HL-60/S4 (cell line): ENCODE results near the gene SOD3.

ENCODE experiments used
- in situ Hi-C: fragments of 300-500 bp; cut with MboI; formaldehyde crosslinking; loops from 2 replicates; pipeline ENCODE4 v1.14.3; 2022; ENCODE audit warnings: low sequenced_read_pairs

SOD3 gene

GRCh38 chr4:24775032-24775605 is 20.3 kb upstream of the SOD3 start:
- in situ Hi-C loops, result no loop called here

DNA sequence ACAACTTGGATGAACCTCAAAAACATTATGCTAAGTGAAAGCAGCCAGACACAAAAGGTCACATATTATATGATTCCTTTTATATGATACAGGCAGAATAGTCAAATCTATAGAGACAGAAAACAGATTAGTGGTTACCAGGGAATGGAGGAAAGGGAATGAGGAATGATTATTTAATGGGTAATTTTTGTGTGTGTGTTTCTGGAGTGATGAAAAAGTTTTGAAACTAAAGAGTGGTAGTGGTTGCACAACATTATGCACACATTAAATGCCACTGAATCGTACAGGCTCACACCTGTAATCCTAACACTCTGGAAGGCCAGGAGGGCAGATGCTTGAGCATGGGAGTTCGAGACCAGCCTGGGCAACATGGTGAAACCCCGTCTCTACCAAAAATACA is 19.6 kb upstream of the SOD3 start:
- in situ Hi-C loops, result no loop called here

GRCh38 chr4:24777536-24778463 is 17.6 kb upstream of the SOD3 start:
- in situ Hi-C loops, result no loop called here

DNA sequence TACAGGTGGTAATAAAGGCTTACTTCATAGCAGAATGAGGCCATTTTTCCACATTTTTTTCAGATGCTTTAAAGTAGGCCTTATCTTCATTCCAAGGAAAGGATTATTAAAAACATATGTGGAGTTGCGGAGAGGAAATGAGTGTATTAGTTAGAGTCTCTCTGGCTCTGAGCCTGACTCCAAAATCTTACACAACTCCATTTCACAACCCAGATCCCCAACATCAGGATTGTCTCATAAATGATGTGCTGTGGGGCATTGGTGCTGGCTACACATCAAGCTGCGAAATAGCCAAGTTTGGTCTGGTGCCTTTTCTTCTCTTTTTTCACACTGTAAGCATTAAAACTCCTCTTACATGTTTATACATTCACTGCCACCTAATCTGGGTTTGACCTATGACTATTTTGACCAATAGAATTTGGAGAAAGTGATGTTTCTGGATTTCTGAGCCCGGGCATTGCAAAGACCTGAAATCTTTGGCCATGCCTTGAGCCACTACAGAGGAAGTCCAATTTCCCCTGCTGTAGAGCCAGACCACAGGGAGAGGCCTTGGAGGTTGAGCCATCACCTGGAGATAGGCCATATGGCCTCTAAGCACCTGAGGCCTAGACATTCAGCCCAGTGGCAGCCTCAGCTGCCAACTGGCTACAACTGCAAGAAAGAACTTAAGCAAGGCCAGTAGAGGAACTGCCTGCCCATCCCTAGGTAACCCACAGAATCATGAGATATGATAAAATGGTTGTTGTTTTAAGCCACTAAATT is 16.7 kb upstream of the SOD3 start:
- in situ Hi-C loops, result no loop called here

DNA sequence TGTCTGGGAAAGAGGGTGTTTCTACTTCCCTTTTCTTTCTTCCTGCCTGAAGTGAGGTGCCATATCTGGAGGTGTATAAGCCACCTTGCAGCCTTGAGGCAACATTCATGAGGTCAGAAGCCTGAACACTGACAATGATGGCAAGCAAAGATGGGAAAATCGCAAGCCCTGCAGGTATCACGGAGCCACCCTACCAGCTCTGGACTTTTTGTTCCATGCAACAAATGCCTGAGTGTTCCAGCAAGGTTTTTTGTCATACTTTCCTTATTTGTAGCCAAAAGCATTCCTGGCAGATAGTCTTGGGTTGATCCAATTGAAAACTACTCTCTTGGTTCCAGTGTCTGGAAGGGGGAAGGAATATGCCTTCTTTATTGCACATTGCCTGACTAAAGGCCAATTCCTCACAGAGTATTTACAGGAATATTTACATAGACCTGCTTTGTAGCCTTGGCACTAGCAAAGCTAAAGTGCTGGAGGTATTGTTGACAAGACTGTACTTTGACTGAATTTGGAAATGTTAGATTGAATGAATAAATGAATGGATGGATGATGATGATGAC is 14.4 kb upstream of the SOD3 start:
- in situ Hi-C loops, result no loop called here

GRCh38 chr4:24781999-24782745 is 13.2 kb upstream of the SOD3 start:
- in situ Hi-C loops, result no loop called here

- in situ Hi-C loops, result no loop called here
Observed at GRCh38 chr4:24783506-24783905, 11.9 kb upstream of the SOD3 start.

GRCh38 chr4:24791043-24791442 is 4.3 kb upstream of the SOD3 start:
- in situ Hi-C loops, result no loop called here

- in situ Hi-C loops, result no loop called here
Observed at GRCh38 chr4:24792552-24792951, 2.8 kb upstream of the SOD3 start.

- in situ Hi-C loops, result no loop called here
Observed at GRCh38 chr4:24793219-24794005, 2.0 kb upstream of the SOD3 start.

DNA sequence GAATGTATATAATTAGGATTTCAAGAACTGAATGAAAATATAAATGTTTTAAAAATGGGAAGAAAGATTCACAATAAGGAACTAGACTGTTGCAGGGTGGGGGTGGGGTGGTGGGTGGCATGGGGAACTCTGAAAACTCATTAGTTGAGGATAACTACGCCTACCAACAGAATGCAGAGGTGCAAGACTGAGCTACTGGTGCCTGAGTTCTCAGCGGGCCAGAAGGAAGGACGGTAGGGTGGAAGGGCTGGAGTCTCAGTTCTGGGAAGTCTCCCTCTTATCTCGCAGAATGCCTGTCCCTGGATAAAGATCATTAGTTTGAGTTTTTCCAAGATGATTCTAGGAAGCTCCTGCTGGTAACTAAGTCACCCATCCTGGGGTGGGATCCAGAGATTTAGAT is 1.3 kb upstream of the SOD3 start:
- in situ Hi-C loops, result no loop called here

- in situ Hi-C loops, result no loop called here
Observed at GRCh38 chr4:24794480-24794879, 893 bp upstream of the SOD3 start.

- in situ Hi-C loops, result no loop called here
Observed at GRCh38 chr4:24795666-24796381, 451 bp downstream of the SOD3 start.

DNA sequence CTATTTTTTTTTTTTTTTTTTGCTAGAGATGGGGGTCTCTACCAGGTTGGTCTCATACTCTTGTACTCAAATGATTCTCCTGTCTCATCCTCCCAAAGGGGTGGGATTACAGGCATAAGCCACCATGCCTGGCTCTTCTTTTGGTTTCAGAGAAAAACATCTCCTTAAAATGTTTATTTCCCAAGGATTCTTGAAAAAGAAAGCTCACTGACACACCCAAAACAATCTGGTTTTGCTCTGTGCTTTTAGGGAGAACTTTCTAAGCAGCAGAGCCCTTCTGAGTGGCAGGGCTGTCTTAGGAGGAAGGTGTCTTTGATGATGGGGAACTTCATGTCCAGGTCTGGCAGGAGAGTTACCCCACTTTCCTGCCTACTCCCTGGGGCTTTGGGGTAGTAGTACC is 1.2 kb downstream of the SOD3 start:
- in situ Hi-C loops, result no loop called here

- in situ Hi-C loops, result no loop called here
Observed at GRCh38 chr4:24798036-24798610, 2.8 kb downstream of the SOD3 start.

- in situ Hi-C loops, result no loop called here
Observed at GRCh38 chr4:24799196-24799543, 3.8 kb downstream of the SOD3 start.

DNA sequence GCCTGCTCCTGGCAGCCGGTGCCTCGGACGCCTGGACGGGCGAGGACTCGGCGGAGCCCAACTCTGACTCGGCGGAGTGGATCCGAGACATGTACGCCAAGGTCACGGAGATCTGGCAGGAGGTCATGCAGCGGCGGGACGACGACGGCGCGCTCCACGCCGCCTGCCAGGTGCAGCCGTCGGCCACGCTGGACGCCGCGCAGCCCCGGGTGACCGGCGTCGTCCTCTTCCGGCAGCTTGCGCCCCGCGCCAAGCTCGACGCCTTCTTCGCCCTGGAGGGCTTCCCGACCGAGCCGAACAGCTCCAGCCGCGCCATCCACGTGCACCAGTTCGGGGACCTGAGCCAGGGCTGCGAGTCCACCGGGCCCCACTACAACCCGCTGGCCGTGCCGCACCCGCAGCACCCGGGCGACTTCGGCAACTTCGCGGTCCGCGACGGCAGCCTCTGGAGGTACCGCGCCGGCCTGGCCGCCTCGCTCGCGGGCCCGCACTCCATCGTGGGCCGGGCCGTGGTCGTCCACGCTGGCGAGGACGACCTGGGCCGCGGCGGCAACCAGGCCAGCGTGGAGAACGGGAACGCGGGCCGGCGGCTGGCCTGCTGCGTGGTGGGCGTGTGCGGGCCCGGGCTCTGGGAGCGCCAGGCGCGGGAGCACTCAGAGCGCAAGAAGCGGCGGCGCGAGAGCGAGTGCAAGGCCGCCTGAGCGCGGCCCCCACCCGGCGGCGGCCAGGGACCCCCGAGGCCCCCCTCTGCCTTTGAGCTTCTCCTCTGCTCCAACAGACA is 4.4 kb downstream of the SOD3 start:
- in situ Hi-C loops, result no loop called here

DNA sequence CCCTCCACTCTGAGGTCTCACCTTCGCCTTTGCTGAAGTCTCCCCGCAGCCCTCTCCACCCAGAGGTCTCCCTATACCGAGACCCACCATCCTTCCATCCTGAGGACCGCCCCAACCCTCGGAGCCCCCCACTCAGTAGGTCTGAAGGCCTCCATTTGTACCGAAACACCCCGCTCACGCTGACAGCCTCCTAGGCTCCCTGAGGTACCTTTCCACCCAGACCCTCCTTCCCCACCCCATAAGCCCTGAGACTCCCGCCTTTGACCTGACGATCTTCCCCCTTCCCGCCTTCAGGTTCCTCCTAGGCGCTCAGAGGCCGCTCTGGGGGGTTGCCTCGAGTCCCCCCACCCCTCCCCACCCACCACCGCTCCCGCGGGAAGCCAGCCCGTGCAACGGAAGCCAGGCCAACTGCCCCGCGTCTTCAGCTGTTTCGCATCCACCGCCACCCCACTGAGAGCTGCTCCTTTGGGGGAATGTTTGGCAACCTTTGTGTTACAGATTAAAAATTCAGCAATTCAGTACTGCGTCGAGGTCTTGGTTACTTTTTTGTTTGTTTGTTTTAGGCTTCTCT is 5.0 kb downstream of the SOD3 start:
- in situ Hi-C loops, result no loop called here
